ENCODE data around the gene FBN1. TPM values are rescaled to one million over a fixed set of nuclear protein-coding genes. Genes with fewer than 3 reads are reported as not detected.

FBN1 gene
- polyA plus RNA-seq, 1 experiment = 565 TPM

DNA sequence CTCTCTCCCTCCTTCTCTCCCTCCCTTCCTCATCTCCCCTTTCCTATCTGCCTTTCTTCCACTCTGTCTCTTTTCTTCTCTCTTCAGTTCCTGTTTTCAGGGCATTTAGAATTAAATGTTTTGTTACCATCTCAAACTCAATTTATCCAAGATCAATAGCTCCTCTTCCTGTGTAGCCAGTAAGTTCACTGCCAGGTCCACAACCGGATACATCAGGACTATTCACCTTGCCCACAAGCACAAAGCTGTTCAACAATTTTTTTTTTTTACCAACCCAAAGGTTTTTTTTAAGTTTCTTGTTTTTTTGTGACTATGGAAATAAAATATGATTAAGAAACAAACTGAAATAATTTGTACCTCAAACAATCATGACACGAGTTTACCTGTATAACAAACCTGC lies 26.1 kb downstream of the FBN1 start:
- Histone ChIP-seq H3K4me3 (ENCODE audit: low read depth, low read length) (no peak overlapping the region), H3K36me3 (ENCODE audit: control insufficient read depth, insufficient read depth, low read length) (no peaks in the 10 kb centered on the region), H3K27me3 (ENCODE audit: control insufficient read depth, insufficient read depth, low read length) (no peaks in the 10 kb centered on the region)
- DNase-seq (ENCODE audit: low read depth) = no peak
- ChIA-PET CTCF (interaction anchor here (1.0 kb wide), 1 partner anchor 62 kb away, joined by 3 read pairs; no protein-coding TSS in a partner anchor), POLR2A (no interaction called here)
- TF ChIP-seq CTCF (IDR thresholded peaks at IDR 0.05; ENCODE audit: insufficient read depth, low read depth, low read length) = no peak

- DNase-seq (ENCODE audit: low read depth) = peak; percentile 28
- no peak for TF ChIP-seq CTCF (IDR thresholded peaks at IDR 0.05; ENCODE audit: insufficient read depth, low read depth, low read length)
- no peaks in the 10 kb centered on the region for H3K27me3 ChIP-seq (ENCODE audit: control insufficient read depth, insufficient read depth, low read length)
- POLR2A ChIA-PET = no interaction called here
- H3K4me3 ChIP-seq (ENCODE audit: low read depth, low read length) = no peak overlapping the region
- no peaks in the 10 kb centered on the region for H3K36me3 ChIP-seq (ENCODE audit: control insufficient read depth, insufficient read depth, low read length)
- CTCF ChIA-PET = no interaction called here
Measured at GRCh38 chr15:48617619-48618018, 27.9 kb downstream of the FBN1 start.

GRCh38 chr15:48616216-48616615 lies 29.3 kb downstream of the FBN1 start:
- Histone ChIP-seq H3K36me3 (ENCODE audit: control insufficient read depth, insufficient read depth, low read length) (no peaks in the 10 kb centered on the region), H3K27me3 (ENCODE audit: control insufficient read depth, insufficient read depth, low read length) (no peaks in the 10 kb centered on the region), H3K4me3 (ENCODE audit: low read depth, low read length) (no peak overlapping the region)
- CTCF ChIA-PET = no interaction called here
- POLR2A ChIA-PET = no interaction called here
- no peak for DNase-seq (ENCODE audit: low read depth)
- no peak for TF ChIP-seq CTCF (IDR thresholded peaks at IDR 0.05; ENCODE audit: insufficient read depth, low read depth, low read length)

DNA sequence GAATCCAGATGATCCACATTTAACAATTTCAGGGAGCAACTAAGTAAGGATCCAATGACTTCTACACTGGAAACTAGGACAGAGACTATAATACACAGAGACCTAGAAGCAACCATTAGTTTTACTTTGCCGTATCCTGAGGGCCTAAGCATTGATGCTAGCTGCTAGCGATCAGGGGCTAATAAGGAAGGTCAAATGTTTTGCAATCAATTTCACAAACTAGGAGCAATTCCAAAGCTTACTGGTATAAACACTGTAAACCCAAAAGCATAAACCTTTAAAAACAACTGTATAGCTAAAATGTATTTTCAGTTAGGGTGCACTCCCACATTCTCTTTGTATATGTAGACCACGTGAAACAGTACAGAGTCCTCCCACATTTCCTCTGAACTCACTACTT lies 31.5 kb downstream of the FBN1 start:
- no peaks in the 10 kb centered on the region for H3K27me3 ChIP-seq (ENCODE audit: control insufficient read depth, insufficient read depth, low read length)
- no peaks in the 10 kb centered on the region for H3K36me3 ChIP-seq (ENCODE audit: control insufficient read depth, insufficient read depth, low read length)
- CTCF ChIA-PET = interaction anchor here (1.2 kb wide), 1 partner anchor 9 kb away, joined by 3 read pairs; no protein-coding TSS in a partner anchor
- DNase-seq (ENCODE audit: low read depth) = no peak
- TF ChIP-seq CTCF (IDR thresholded peaks at IDR 0.05; ENCODE audit: insufficient read depth, low read depth, low read length) = no peak
- no peak overlapping the region for H3K4me3 ChIP-seq (ENCODE audit: low read depth, low read length)
- POLR2A ChIA-PET = no interaction called here

DNA sequence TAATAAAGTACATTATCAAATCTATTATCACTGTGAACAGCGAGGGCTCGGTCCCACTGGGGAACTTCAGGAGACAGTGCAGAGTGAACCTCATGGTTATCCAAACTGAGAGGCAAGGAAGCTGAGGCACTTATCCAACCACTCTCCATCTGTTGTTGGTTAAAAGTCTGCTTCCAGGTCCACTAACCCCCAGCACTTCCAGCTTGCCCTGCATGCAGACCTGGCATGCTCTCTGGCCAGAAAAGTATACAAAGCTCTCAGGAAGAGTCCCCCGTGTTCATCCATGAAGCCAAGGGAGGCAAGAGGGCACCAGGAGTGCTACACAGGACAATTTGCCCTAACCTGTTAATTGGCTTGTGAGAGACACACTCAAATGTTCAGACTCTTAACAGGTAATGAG lies 36.0 kb downstream of the FBN1 start:
- H3K36me3 ChIP-seq (ENCODE audit: control insufficient read depth, insufficient read depth, low read length) = peaks cover 4% of the 10 kb centered on the region
- CTCF ChIA-PET = no interaction called here

More for the DNA sequence above, 36.0 kb downstream of the FBN1 start:
- H3K27me3 ChIP-seq (ENCODE audit: control insufficient read depth, insufficient read depth, low read length) = no peaks in the 10 kb centered on the region
- no peak for TF ChIP-seq CTCF (IDR thresholded peaks at IDR 0.05; ENCODE audit: insufficient read depth, low read depth, low read length)
- no peak overlapping the region for H3K4me3 ChIP-seq (ENCODE audit: low read depth, low read length)
- POLR2A ChIA-PET = interaction anchor here (0.6 kb wide), 1 partner anchor 152 kb away, joined by 3 read pairs; no protein-coding TSS in a partner anchor
- DNase-seq (ENCODE audit: low read depth) = no peak
